ENCODE data around the gene SSBP4. TPM values are rescaled to one million over a fixed set of nuclear protein-coding genes. Genes with fewer than 3 reads are reported as not detected.
A peak's percentile ranks its signal among the peaks of the same experiment; 100 is the strongest.

Gene SSBP4
- total and polyA plus RNA-seq, 2 donors (not counting 1 experiment from before 2014, with no cell fraction given), result 12.8 to 58.6 TPM

GRCh38 chr19:18430417-18431144 is 11.4 kb downstream of the SSBP4 start:
- Histone ChIP-seq H3K4me3 (replicated peaks in 1 of 4; ENCODE audit: control extremely low read depth in 1 of 4, insufficient read depth in 1 of 4, low read depth in 3 of 4, low read length in 4 of 4) (no peak overlapping the region), H3K27me3 (ENCODE audit: control insufficient read depth, insufficient read depth, low read length) (no peaks in the 10 kb centered on the region), H2AFZ (ENCODE audit: low read length) (no peak overlapping the region), H3K27ac (ENCODE audit: insufficient read depth, low read length) (no peak overlapping the region), H3K9me3 (ENCODE audit: control insufficient read depth, insufficient read depth, low read depth, low read length) (no peaks in the 10 kb centered on the region), H3K36me3 (ENCODE audit: control insufficient read depth, insufficient read depth, low read length) (peaks cover 15% of the 10 kb centered on the region), H3K4me2 (ENCODE audit: extremely low read depth, insufficient read depth, low read length) (no peak overlapping the region), H3K79me2 (ENCODE audit: control insufficient read depth, insufficient read depth, low read length) (peaks cover 19% of the 10 kb centered on the region), H3K4me1 (ENCODE audit: control insufficient read depth, extremely low read depth, insufficient read depth, low read length) (peaks cover 30% of the 10 kb centered on the region), H3K9ac (ENCODE audit: insufficient read depth, low read length) (no peak overlapping the region), H4K20me1 (ENCODE audit: control insufficient read depth, extremely low read depth, insufficient read depth, low read length) (no peaks in the 10 kb centered on the region)
- TF ChIP-seq EZH2 (IDR thresholded peaks at IDR 0.05; ENCODE audit: low read length, missing control alignments) (no peak), CTCF (conservative IDR thresholded peaks at IDR 0.05 in 1 of 2, IDR thresholded peaks at IDR 0.05 in 1 of 2; ENCODE audit: low read depth in 1 of 2, low read length in 2 of 2) (no peak)
- no peak for DNase-seq (ENCODE audit: low read depth in 2 of 2)

GRCh38 chr19:18431351-18432197 is 12.4 kb downstream of the SSBP4 start:
- Histone ChIP-seq H3K4me3 (replicated peaks in 1 of 4; ENCODE audit: control extremely low read depth in 1 of 4, insufficient read depth in 1 of 4, low read depth in 3 of 4, low read length in 4 of 4) (no peak overlapping the region), H3K9ac (ENCODE audit: insufficient read depth, low read length) (no peak overlapping the region), H3K27me3 (ENCODE audit: control insufficient read depth, insufficient read depth, low read length) (no peaks in the 10 kb centered on the region), H2AFZ (ENCODE audit: low read length) (no peak overlapping the region), H4K20me1 (ENCODE audit: control insufficient read depth, extremely low read depth, insufficient read depth, low read length) (no peaks in the 10 kb centered on the region), H3K4me2 (ENCODE audit: extremely low read depth, insufficient read depth, low read length) (no peak overlapping the region), H3K36me3 (ENCODE audit: control insufficient read depth, insufficient read depth, low read length) (peaks cover 21% of the 10 kb centered on the region), H3K4me1 (ENCODE audit: control insufficient read depth, extremely low read depth, insufficient read depth, low read length) (peaks cover 23% of the 10 kb centered on the region), H3K79me2 (ENCODE audit: control insufficient read depth, insufficient read depth, low read length) (peaks cover 14% of the 10 kb centered on the region), H3K9me3 (ENCODE audit: control insufficient read depth, insufficient read depth, low read depth, low read length) (no peaks in the 10 kb centered on the region), H3K27ac (ENCODE audit: insufficient read depth, low read length) (no peak overlapping the region)
- no peak for DNase-seq (ENCODE audit: low read depth in 2 of 2)
- TF ChIP-seq EZH2 (IDR thresholded peaks at IDR 0.05; ENCODE audit: low read length, missing control alignments), result no peak
- TF ChIP-seq CTCF (conservative IDR thresholded peaks at IDR 0.05 in 1 of 2, IDR thresholded peaks at IDR 0.05 in 1 of 2; ENCODE audit: low read depth in 1 of 2, low read length in 2 of 2), result no peak

- Histone ChIP-seq H4K20me1 (ENCODE audit: control insufficient read depth, extremely low read depth, insufficient read depth, low read length) (no peaks in the 10 kb centered on the region), H3K36me3 (ENCODE audit: control insufficient read depth, insufficient read depth, low read length) (peaks cover 21% of the 10 kb centered on the region), H3K27me3 (ENCODE audit: control insufficient read depth, insufficient read depth, low read length) (no peaks in the 10 kb centered on the region), H3K9ac (ENCODE audit: insufficient read depth, low read length) (no peak overlapping the region), H3K27ac (ENCODE audit: insufficient read depth, low read length) (no peak overlapping the region), H3K9me3 (ENCODE audit: control insufficient read depth, insufficient read depth, low read depth, low read length) (no peaks in the 10 kb centered on the region), H3K4me2 (ENCODE audit: extremely low read depth, insufficient read depth, low read length) (no peak overlapping the region), H3K4me3 (replicated peaks in 1 of 4; ENCODE audit: control extremely low read depth in 1 of 4, insufficient read depth in 1 of 4, low read depth in 3 of 4, low read length in 4 of 4) (peak overlapping the region in 2 of 4 experiments; percentile 13 to 42), H3K79me2 (ENCODE audit: control insufficient read depth, insufficient read depth, low read length) (peaks cover 6% of the 10 kb centered on the region), H3K4me1 (ENCODE audit: control insufficient read depth, extremely low read depth, insufficient read depth, low read length) (peaks cover 17% of the 10 kb centered on the region), H2AFZ (ENCODE audit: low read length) (no peak overlapping the region)
- TF ChIP-seq CTCF (conservative IDR thresholded peaks at IDR 0.05 in 1 of 2, IDR thresholded peaks at IDR 0.05 in 1 of 2; ENCODE audit: low read depth in 1 of 2, low read length in 2 of 2), result no peak
- no peak for TF ChIP-seq EZH2 (IDR thresholded peaks at IDR 0.05; ENCODE audit: low read length, missing control alignments)
- no peak for DNase-seq (ENCODE audit: low read depth in 2 of 2)
Measured at GRCh38 chr19:18432275-18433014, 13.2 kb downstream of the SSBP4 start.
